Type B pancreatic cell (in vitro differentiated cells): ENCODE results near the gene KRT3. TPM values are rescaled to one million over a fixed set of nuclear protein-coding genes. Genes with fewer than 3 reads are reported as not detected.
"Not testable (repeated sequence)": the region's sequence is repeated elsewhere in the genome, so short reads cannot be mapped to it uniquely, and the experiment has no call there.

Source experiments
- DNase-seq: peaks from one replicate; pipeline ENCODE4 v3.0.0; 2021; ENCODE audit warnings: mixed read lengths; ENCODE audit not compliant: unreplicated experiment; ENCODE audit errors: extremely low spot score
- H3K27ac Mint-ChIP-seq: 2 replicates; pipeline ENCODE4 v1.8.0; 2021; ENCODE audit warnings: mild to moderate bottlenecking, mixed read lengths
- H3K27me3 Mint-ChIP-seq: 2 replicates; pipeline ENCODE4 v1.8.0; 2021; ENCODE audit warnings: mixed read lengths
- H3K36me3 Mint-ChIP-seq: 2 replicates; pipeline ENCODE4 v1.8.0; 2021; ENCODE audit warnings: mixed read lengths
- H3K4me1 Mint-ChIP-seq: one replicate; pipeline ENCODE4 v1.8.0; 2021; ENCODE audit warnings: mixed read lengths; ENCODE audit not compliant: unreplicated experiment
- H3K4me3 Mint-ChIP-seq: 2 replicates; pipeline ENCODE4 v1.8.0; 2021; ENCODE audit warnings: mild to moderate bottlenecking, mixed read lengths
- H3K9me3 Mint-ChIP-seq: 2 replicates; pipeline ENCODE4 v1.8.0; 2021; ENCODE audit warnings: mixed read lengths
- CTCF ChIP-seq: fragments of 200-600 bp; sonication (generic); conservative IDR thresholded peaks from 2 replicates; pipeline ENCODE4 v1.5.0; 2021; ENCODE audit warnings: antibody characterized with exemption, mild to moderate bottlenecking
- total RNA-seq: library from RNA; stranded (reverse); gene quantifications from 2 replicates; pipeline ENCODE4 v1.2.1, GENCODE V29; 2021; ENCODE audit warnings: low replicate concordance

The KRT3 gene
- total RNA-seq, 1 donor from 2014 or later: 0.68 TPM

DNA sequence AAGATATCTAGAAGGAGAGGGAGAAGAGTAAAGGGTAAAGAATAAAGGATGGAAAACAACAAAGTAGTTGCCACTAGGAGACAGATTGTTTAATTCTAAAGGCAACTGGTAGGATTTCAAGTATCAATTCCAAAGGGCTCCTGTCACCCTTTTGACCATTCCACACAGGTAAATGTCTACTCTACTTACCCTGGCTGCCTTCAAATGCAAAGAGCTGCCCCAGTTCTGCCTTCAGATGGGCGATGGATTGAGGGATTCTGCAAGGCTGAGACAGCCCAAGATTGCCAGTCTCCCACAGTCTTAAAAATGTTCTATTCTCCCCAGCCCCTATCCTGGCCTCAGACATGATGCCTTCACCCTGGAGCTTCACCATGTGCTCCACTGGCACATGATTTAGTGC, 30.2 kb downstream of the KRT3 start:
- Mint-ChIP-seq H3K4me3 (no peak overlapping the region), H3K9me3 (no peaks in the 10 kb centered on the region), H3K27me3 (peaks cover 14% of the 10 kb centered on the region), H3K4me1 (no peaks in the 10 kb centered on the region), H3K36me3 (no peaks in the 10 kb centered on the region), H3K27ac (no peak overlapping the region)
- no peak for TF ChIP-seq CTCF
- DNase-seq: no peak

- TF ChIP-seq CTCF: no peak
- Mint-ChIP-seq H3K9me3 (no peaks in the 10 kb centered on the region), H3K4me3 (no peak overlapping the region), H3K27me3 (peaks cover 18% of the 10 kb centered on the region), H3K4me1 (no peaks in the 10 kb centered on the region), H3K27ac (no peak overlapping the region), H3K36me3 (no peaks in the 10 kb centered on the region)
- DNase-seq: no peak
Observed at GRCh38 chr12:52763991-52764390, 31.9 kb downstream of the KRT3 start.

GRCh38 chr12:52763036-52763659, 32.8 kb downstream of the KRT3 start:
- H3K4me1 Mint-ChIP-seq: no peaks in the 10 kb centered on the region
- peaks cover 18% of the 10 kb centered on the region for H3K27me3 Mint-ChIP-seq
- no peak overlapping the region for H3K27ac Mint-ChIP-seq
- DNase-seq: no peak
- H3K4me3 Mint-ChIP-seq: no peak overlapping the region
- H3K36me3 Mint-ChIP-seq: no peaks in the 10 kb centered on the region
- no peaks in the 10 kb centered on the region for H3K9me3 Mint-ChIP-seq
- TF ChIP-seq CTCF: no peak

DNA sequence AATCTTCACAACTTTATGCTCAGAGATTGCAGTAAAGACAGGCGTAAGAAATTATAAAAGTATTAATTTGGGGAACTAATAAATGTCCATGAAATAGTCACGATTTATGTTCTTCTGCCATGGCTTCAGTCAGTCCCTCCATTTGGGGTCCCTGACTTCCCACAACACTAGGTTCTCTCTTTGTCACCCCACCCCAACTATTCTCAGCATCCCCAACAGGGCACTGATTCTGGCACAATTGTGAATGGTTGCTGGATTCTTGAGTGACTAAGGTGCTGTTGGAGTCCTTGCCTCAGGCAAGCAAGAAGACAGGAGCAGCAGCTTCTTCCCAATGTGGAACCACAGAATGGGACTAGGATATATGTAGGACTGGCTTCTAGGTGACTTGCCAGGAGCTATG, 34.1 kb downstream of the KRT3 start:
- H3K27ac Mint-ChIP-seq: no peak overlapping the region
- H3K36me3 Mint-ChIP-seq: no peaks in the 10 kb centered on the region
- H3K27me3 Mint-ChIP-seq: peaks cover 18% of the 10 kb centered on the region
- H3K9me3 Mint-ChIP-seq: no peaks in the 10 kb centered on the region
- TF ChIP-seq CTCF: no peak
- H3K4me3 Mint-ChIP-seq: no peak overlapping the region
- no peak for DNase-seq
- H3K4me1 Mint-ChIP-seq: no peaks in the 10 kb centered on the region

DNA sequence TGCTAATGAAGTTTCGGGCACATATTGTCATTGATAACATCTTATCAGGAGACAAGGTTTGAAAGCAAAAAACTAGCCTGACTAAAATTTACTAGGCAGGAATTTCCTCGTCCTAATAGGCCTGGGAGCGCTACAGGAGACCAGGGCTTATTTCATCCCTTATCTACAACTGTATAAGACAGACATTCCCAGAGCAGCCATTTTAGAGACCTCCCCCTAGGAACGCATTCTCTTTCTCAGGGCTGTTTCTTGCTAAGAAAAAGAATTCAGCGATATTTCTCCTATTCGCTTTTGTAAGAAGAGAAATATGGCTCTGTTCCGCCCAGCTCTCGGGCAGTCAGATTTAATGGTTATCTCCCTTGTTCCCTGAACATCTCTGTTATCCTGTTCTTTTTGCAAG, 34.7 kb downstream of the KRT3 start:
- H3K9me3 Mint-ChIP-seq, H3K4me1 Mint-ChIP-seq, H3K4me3 Mint-ChIP-seq, H3K36me3 Mint-ChIP-seq, DNase-seq, H3K27ac Mint-ChIP-seq: not testable (repeated sequence)
- peaks cover 13% of the 10 kb centered on the region for H3K27me3 Mint-ChIP-seq

- Mint-ChIP-seq H3K9me3 (no peaks in the 10 kb centered on the region), H3K27ac (no peak overlapping the region), H3K4me3 (no peak overlapping the region), H3K27me3 (peaks cover 11% of the 10 kb centered on the region), H3K36me3 (no peaks in the 10 kb centered on the region), H3K4me1 (no peaks in the 10 kb centered on the region)
- TF ChIP-seq CTCF: no peak
- DNase-seq: no peak
Observed at GRCh38 chr12:52760623-52761022, 35.3 kb downstream of the KRT3 start.
